HEK293 (cell line): ENCODE measurements around the gene CDK6.

Experiments used
- CTCF ChIA-PET: fragments of 350-600 bp; formaldehyde crosslinking; extraction: SDS; loops from one replicate; lab custom pipeline; 2021; ENCODE audit warnings: antibody characterized with exemption; lab: Yijun Ruan, JAX
- POLR2A ChIA-PET: fragments of 300-600 bp; formaldehyde crosslinking; extraction: SDS; loops from one replicate; lab custom pipeline; 2020; ENCODE audit warnings: antibody characterized with exemption, inconsistent platforms; lab: Yijun Ruan, JAX
- H3K27ac ChIP-seq: fragments of 200-500 bp; sonication (Bioruptor generic); 2 replicates; pipeline ENCODE4 v1.5.1; 2014; ENCODE audit warnings: low read depth, low read length, control low read depth, inconsistent platforms; ENCODE audit errors: extremely low read depth
- H3K36me3 ChIP-seq, 2 experiments: fragments of 200-500 bp in 1 of 2; sonication (Bioruptor generic) in 1 of 2; 1 replicate in 1 of 2; 2 replicates in 1 of 2; pipeline ENCODE4 v1.5.1; 2014 to 2017; ENCODE audit warnings: inconsistent platforms in 2 of 2, low read length in 2 of 2; ENCODE audit not compliant: control insufficient read depth in 2 of 2, insufficient read depth in 1 of 2
- H3K4me1 ChIP-seq: fragments of 200-500 bp; sonication (Bioruptor generic); 2 replicates; pipeline ENCODE4 v1.5.1; 2014; ENCODE audit warnings: mild to moderate bottlenecking, low read length, inconsistent platforms; ENCODE audit not compliant: control insufficient read depth, insufficient read depth
- H3K4me3 ChIP-seq: 2 replicates; pipeline ENCODE4 v1.5.1; 2011; ENCODE audit warnings: low read depth, mild to moderate bottlenecking, control low read depth, low read length, moderate library complexity
- H3K9me3 ChIP-seq: fragments of 200-500 bp; sonication (Bioruptor generic); 2 replicates; pipeline ENCODE4 v1.5.1; 2014; ENCODE audit warnings: low read depth, low read length, inconsistent platforms; ENCODE audit not compliant: control insufficient read depth, insufficient read depth
- KLF10 ChIP-seq: fragments of 450-650 bp; IDR thresholded peaks from 2 replicates; pipeline ENCODE4 v1.5.1; 2018; ENCODE audit warnings: missing biosample characterization, mild to moderate bottlenecking, missing genetic modification characterization
- KLF9 ChIP-seq: fragments of 450-650 bp; formaldehyde crosslinking; IDR thresholded peaks from 2 replicates; pipeline ENCODE4 v1.5.1; 2016; ENCODE audit warnings: missing biosample characterization, missing genetic modification characterization, low read depth
- MYNN ChIP-seq: fragments of 450-650 bp; formaldehyde crosslinking; IDR thresholded peaks from 2 replicates; pipeline ENCODE4 v1.5.1; 2016; ENCODE audit warnings: missing biosample characterization, missing genetic modification characterization, borderline replicate concordance
- RBAK ChIP-seq: fragments of 450-650 bp; formaldehyde crosslinking; IDR thresholded peaks from 2 replicates; pipeline ENCODE4 v1.5.1; 2016; ENCODE audit warnings: missing biosample characterization, missing genetic modification characterization
- YY2 ChIP-seq: fragments of 450-650 bp; formaldehyde crosslinking; IDR thresholded peaks from 2 replicates; pipeline ENCODE4 v1.5.1; 2016; ENCODE audit warnings: missing biosample characterization, missing genetic modification characterization
- ZNF133 ChIP-seq: fragments of 450-650 bp; formaldehyde crosslinking; IDR thresholded peaks from 2 replicates; pipeline ENCODE4 v1.5.1; 2016; ENCODE audit warnings: missing biosample characterization, missing genetic modification characterization
- ZNF19 ChIP-seq: fragments of 450-650 bp; formaldehyde crosslinking; IDR thresholded peaks from 2 replicates; pipeline ENCODE4; 2016; ENCODE audit warnings: missing biosample characterization, missing genetic modification characterization, low read depth
- ZNF223 ChIP-seq: fragments of 450-650 bp; formaldehyde crosslinking; IDR thresholded peaks from 2 replicates; pipeline ENCODE4 v1.5.1; 2016; ENCODE audit warnings: missing biosample characterization, missing genetic modification characterization
- ZNF24 ChIP-seq: fragments of 450-650 bp; formaldehyde crosslinking; IDR thresholded peaks from 2 replicates; pipeline ENCODE4 v1.5.1; 2016; ENCODE audit warnings: missing biosample characterization, missing genetic modification characterization
- ZNF248 ChIP-seq: fragments of 450-650 bp; formaldehyde crosslinking; IDR thresholded peaks from 2 replicates; pipeline ENCODE4 v1.5.1; 2017; ENCODE audit warnings: missing biosample characterization, missing genetic modification characterization
- ZNF266 ChIP-seq: fragments of 450-650 bp; formaldehyde crosslinking; IDR thresholded peaks from 2 replicates; pipeline ENCODE4 v1.5.1; 2016; ENCODE audit warnings: missing biosample characterization, missing genetic modification characterization, low read depth
- ZNF302 ChIP-seq: fragments of 450-650 bp; formaldehyde crosslinking; IDR thresholded peaks from 2 replicates; pipeline ENCODE4 v1.5.1; 2016; ENCODE audit warnings: missing biosample characterization, missing genetic modification characterization, low read depth
- ZNF311 ChIP-seq: fragments of 450-650 bp; formaldehyde crosslinking; IDR thresholded peaks from 2 replicates; pipeline ENCODE4 v1.5.1; 2017; ENCODE audit warnings: missing biosample characterization, missing genetic modification characterization, borderline replicate concordance
- ZNF391 ChIP-seq: fragments of 450-650 bp; formaldehyde crosslinking; IDR thresholded peaks from 2 replicates; pipeline ENCODE4 v1.5.1; 2016; ENCODE audit warnings: low read depth, missing biosample characterization, missing genetic modification characterization, borderline replicate concordance
- ZNF529 ChIP-seq: fragments of 450-650 bp; formaldehyde crosslinking; IDR thresholded peaks from 2 replicates; pipeline ENCODE4 v1.5.1; 2017; ENCODE audit warnings: missing genetic modification characterization, missing biosample characterization; ENCODE audit not compliant: insufficient replicate concordance
- ZNF654 ChIP-seq: fragments of 450-650 bp; formaldehyde crosslinking; IDR thresholded peaks from 2 replicates; pipeline ENCODE4 v1.5.1; 2016; ENCODE audit warnings: low read depth, missing biosample characterization, missing genetic modification characterization
- ZNF677 ChIP-seq: fragments of 450-650 bp; IDR thresholded peaks from 2 replicates; pipeline ENCODE4 v1.5.0; 2018; ENCODE audit warnings: missing biosample characterization, mild to moderate bottlenecking, missing genetic modification characterization, moderate library complexity
- ZNF791 ChIP-seq: fragments of 450-650 bp; formaldehyde crosslinking; IDR thresholded peaks from 2 replicates; pipeline ENCODE4 v1.5.1; 2016; ENCODE audit warnings: missing biosample characterization, missing genetic modification characterization
- TF ChIP-seq, protein P1 (sequence below): fragments of 450-650 bp; formaldehyde crosslinking; IDR thresholded peaks from 2 replicates; pipeline ENCODE4 v1.5.1; 2016; ENCODE audit warnings: missing biosample characterization, missing genetic modification characterization
- TF ChIP-seq, protein P2 (sequence below): fragments of 450-650 bp; formaldehyde crosslinking; IDR thresholded peaks from 2 replicates; pipeline ENCODE4 v1.5.1; 2016; ENCODE audit warnings: missing biosample characterization, missing genetic modification characterization
- TF ChIP-seq, protein P3 (sequence below): fragments of 450-650 bp; formaldehyde crosslinking; conservative IDR thresholded peaks from 2 replicates; pipeline ENCODE4 v1.5.1; 2016; ENCODE audit warnings: low read depth, missing biosample characterization, missing genetic modification characterization

Gene CDK6

GRCh38 chr7:92714280-92714679, 122.1 kb downstream of the CDK6 start:
- TF ChIP-seq ZNF677 (no peak), MYNN (tag by site-specific recombination) (no peak), ZNF302 (tag by site-specific recombination) (no peak), KLF9 (tag by site-specific recombination) (no peak), ZNF223 (tag by site-specific recombination) (no peak), KLF10 (tag by site-specific recombination) (no peak), ZNF311 (no peak), ZNF24 (tag by site-specific recombination) (no peak), ZNF791 (tag by site-specific recombination) (no peak), ZNF133 (no peak)
- POLR2A ChIA-PET, result no interaction called here
- CTCF ChIA-PET, result interaction anchor here (0.5 to 0.6 kb wide), 2 partner anchors 89 to 100 kb away, joined by 3 read pairs; no protein-coding TSS in a partner anchor
- H3K9me3 ChIP-seq, result no peaks in the 10 kb centered on the region
- H3K4me1 ChIP-seq, result peaks cover 2% of the 10 kb centered on the region; the same call in 1 of the 2 replicates
- no peak overlapping the region for H3K27ac ChIP-seq
- no peak overlapping the region for H3K4me3 ChIP-seq
- H3K36me3 ChIP-seq, result no peaks in the 10 kb centered on the region

GRCh38 chr7:92709912-92710311, 126.5 kb downstream of the CDK6 start:
- Histone ChIP-seq H3K4me1 (no peaks in the 10 kb centered on the region), H3K36me3 (no peaks in the 10 kb centered on the region), H3K4me3 (no peak overlapping the region), H3K27ac (no peak overlapping the region), H3K9me3 (no peaks in the 10 kb centered on the region)
- CTCF ChIA-PET, result no interaction called here
- no peak for TF ChIP-seq ZNF266 (tag by site-specific recombination)
- no peak for TF ChIP-seq ZNF391 (tag by site-specific recombination)
- TF ChIP-seq, protein P1, sequence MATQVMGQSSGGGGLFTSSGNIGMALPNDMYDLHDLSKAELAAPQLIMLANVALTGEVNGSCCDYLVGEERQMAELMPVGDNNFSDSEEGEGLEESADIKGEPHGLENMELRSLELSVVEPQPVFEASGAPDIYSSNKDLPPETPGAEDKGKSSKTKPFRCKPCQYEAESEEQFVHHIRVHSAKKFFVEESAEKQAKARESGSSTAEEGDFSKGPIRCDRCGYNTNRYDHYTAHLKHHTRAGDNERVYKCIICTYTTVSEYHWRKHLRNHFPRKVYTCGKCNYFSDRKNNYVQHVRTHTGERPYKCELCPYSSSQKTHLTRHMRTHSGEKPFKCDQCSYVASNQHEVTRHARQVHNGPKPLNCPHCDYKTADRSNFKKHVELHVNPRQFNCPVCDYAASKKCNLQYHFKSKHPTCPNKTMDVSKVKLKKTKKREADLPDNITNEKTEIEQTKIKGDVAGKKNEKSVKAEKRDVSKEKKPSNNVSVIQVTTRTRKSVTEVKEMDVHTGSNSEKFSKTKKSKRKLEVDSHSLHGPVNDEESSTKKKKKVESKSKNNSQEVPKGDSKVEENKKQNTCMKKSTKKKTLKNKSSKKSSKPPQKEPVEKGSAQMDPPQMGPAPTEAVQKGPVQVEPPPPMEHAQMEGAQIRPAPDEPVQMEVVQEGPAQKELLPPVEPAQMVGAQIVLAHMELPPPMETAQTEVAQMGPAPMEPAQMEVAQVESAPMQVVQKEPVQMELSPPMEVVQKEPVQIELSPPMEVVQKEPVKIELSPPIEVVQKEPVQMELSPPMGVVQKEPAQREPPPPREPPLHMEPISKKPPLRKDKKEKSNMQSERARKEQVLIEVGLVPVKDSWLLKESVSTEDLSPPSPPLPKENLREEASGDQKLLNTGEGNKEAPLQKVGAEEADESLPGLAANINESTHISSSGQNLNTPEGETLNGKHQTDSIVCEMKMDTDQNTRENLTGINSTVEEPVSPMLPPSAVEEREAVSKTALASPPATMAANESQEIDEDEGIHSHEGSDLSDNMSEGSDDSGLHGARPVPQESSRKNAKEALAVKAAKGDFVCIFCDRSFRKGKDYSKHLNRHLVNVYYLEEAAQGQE, result no peak
- TF ChIP-seq YY2 (tag by site-specific recombination), result no peak
- TF ChIP-seq RBAK (tag by site-specific recombination), result no peak
- TF ChIP-seq ZNF654, result no peak
- TF ChIP-seq ZNF248 (tag by site-specific recombination), result no peak
- TF ChIP-seq, protein P2, sequence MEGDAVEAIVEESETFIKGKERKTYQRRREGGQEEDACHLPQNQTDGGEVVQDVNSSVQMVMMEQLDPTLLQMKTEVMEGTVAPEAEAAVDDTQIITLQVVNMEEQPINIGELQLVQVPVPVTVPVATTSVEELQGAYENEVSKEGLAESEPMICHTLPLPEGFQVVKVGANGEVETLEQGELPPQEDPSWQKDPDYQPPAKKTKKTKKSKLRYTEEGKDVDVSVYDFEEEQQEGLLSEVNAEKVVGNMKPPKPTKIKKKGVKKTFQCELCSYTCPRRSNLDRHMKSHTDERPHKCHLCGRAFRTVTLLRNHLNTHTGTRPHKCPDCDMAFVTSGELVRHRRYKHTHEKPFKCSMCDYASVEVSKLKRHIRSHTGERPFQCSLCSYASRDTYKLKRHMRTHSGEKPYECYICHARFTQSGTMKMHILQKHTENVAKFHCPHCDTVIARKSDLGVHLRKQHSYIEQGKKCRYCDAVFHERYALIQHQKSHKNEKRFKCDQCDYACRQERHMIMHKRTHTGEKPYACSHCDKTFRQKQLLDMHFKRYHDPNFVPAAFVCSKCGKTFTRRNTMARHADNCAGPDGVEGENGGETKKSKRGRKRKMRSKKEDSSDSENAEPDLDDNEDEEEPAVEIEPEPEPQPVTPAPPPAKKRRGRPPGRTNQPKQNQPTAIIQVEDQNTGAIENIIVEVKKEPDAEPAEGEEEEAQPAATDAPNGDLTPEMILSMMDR (tag by site-specific recombination), result no peak
- TF ChIP-seq ZNF19 (tag by site-specific recombination), result no peak
- TF ChIP-seq, protein P3, sequence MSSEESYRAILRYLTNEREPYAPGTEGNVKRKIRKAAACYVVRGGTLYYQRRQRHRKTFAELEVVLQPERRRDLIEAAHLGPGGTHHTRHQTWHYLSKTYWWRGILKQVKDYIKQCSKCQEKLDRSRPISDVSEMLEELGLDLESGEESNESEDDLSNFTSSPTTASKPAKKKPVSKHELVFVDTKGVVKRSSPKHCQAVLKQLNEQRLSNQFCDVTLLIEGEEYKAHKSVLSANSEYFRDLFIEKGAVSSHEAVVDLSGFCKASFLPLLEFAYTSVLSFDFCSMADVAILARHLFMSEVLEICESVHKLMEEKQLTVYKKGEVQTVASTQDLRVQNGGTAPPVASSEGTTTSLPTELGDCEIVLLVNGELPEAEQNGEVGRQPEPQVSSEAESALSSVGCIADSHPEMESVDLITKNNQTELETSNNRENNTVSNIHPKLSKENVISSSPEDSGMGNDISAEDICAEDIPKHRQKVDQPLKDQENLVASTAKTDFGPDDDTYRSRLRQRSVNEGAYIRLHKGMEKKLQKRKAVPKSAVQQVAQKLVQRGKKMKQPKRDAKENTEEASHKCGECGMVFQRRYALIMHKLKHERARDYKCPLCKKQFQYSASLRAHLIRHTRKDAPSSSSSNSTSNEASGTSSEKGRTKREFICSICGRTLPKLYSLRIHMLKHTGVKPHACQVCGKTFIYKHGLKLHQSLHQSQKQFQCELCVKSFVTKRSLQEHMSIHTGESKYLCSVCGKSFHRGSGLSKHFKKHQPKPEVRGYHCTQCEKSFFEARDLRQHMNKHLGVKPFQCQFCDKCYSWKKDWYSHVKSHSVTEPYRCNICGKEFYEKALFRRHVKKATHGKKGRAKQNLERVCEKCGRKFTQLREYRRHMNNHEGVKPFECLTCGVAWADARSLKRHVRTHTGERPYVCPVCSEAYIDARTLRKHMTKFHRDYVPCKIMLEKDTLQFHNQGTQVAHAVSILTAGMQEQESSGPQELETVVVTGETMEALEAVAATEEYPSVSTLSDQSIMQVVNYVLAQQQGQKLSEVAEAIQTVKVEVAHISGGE (tag by site-specific recombination), result no peak
- TF ChIP-seq ZNF529, result no peak
- POLR2A ChIA-PET, result no interaction called here
